ENCODE results near the gene HNF4A. TPM values are rescaled to one million over a fixed set of nuclear protein-coding genes. Genes with fewer than 3 reads are reported as not detected.

Gene HNF4A
- polyA plus RNA-seq, 3 donors = 50.4 to 53.0 (median 51.7) TPM

GRCh38 chr20:44448753-44449546 lies 93.5 kb downstream of the HNF4A start:
- no peak for DNase-seq (ENCODE audit: extremely low read depth in 1 of 11, low read depth in 9 of 11, low spot score in 4 of 11)

GRCh38 chr20:44449864-44450263 lies 94.4 kb downstream of the HNF4A start:
- no peak for DNase-seq (ENCODE audit: extremely low read depth in 1 of 11, low read depth in 9 of 11, low spot score in 4 of 11)

- no peak for DNase-seq (ENCODE audit: extremely low read depth in 1 of 11, low read depth in 9 of 11, low spot score in 4 of 11)
Measured at GRCh38 chr20:44450281-44450889, 94.9 kb downstream of the HNF4A start.

GRCh38 chr20:44450903-44451450 lies 95.5 kb downstream of the HNF4A start:
- DNase-seq (ENCODE audit: extremely low read depth in 1 of 11, low read depth in 9 of 11, low spot score in 4 of 11) = no peak

GRCh38 chr20:44454306-44454963 lies 98.9 kb downstream of the HNF4A start:
- DNase-seq (ENCODE audit: extremely low read depth in 1 of 11, low read depth in 9 of 11, low spot score in 4 of 11) = no peak

GRCh38 chr20:44455126-44455525 lies 99.6 kb downstream of the HNF4A start:
- no peak for DNase-seq (ENCODE audit: extremely low read depth in 1 of 11, low read depth in 9 of 11, low spot score in 4 of 11)

GRCh38 chr20:44456611-44457010 lies 101.1 kb downstream of the HNF4A start:
- no peak for DNase-seq (ENCODE audit: extremely low read depth in 1 of 11, low read depth in 9 of 11, low spot score in 4 of 11)

GRCh38 chr20:44457016-44457415 lies 101.5 kb downstream of the HNF4A start:
- no peak for DNase-seq (ENCODE audit: extremely low read depth in 1 of 11, low read depth in 9 of 11, low spot score in 4 of 11)

GRCh38 chr20:44459271-44459670 lies 103.8 kb downstream of the HNF4A start:
- no peak for DNase-seq (ENCODE audit: extremely low read depth in 1 of 11, low read depth in 9 of 11, low spot score in 4 of 11)

GRCh38 chr20:44460795-44461141 lies 105.3 kb downstream of the HNF4A start:
- no peak for DNase-seq (ENCODE audit: extremely low read depth in 1 of 11, low read depth in 9 of 11, low spot score in 4 of 11)

- no peak for DNase-seq (ENCODE audit: extremely low read depth in 1 of 11, low read depth in 9 of 11, low spot score in 4 of 11)
Measured at GRCh38 chr20:44461142-44461802, 105.8 kb downstream of the HNF4A start.

GRCh38 chr20:44461803-44462174 lies 106.3 kb downstream of the HNF4A start:
- no peak for DNase-seq (ENCODE audit: extremely low read depth in 1 of 11, low read depth in 9 of 11, low spot score in 4 of 11)

GRCh38 chr20:44463466-44463865 lies 108.0 kb downstream of the HNF4A start:
- DNase-seq (ENCODE audit: extremely low read depth in 1 of 11, low read depth in 9 of 11, low spot score in 4 of 11) = no peak

- no peak for DNase-seq (ENCODE audit: extremely low read depth in 1 of 11, low read depth in 9 of 11, low spot score in 4 of 11)
Measured at GRCh38 chr20:44464514-44464913, 109.0 kb downstream of the HNF4A start.

GRCh38 chr20:44465001-44465560 lies 109.6 kb downstream of the HNF4A start:
- no peak for DNase-seq (ENCODE audit: extremely low read depth in 1 of 11, low read depth in 9 of 11, low spot score in 4 of 11)

- DNase-seq (ENCODE audit: extremely low read depth in 1 of 11, low read depth in 9 of 11, low spot score in 4 of 11) = no peak
Measured at GRCh38 chr20:44467289-44467883, 111.9 kb downstream of the HNF4A start.

- DNase-seq (ENCODE audit: extremely low read depth in 1 of 11, low read depth in 9 of 11, low spot score in 4 of 11) = no peak
Measured at GRCh38 chr20:44468044-44468782, 112.7 kb downstream of the HNF4A start.

GRCh38 chr20:44470327-44470726 lies 114.8 kb downstream of the HNF4A start:
- DNase-seq (ENCODE audit: extremely low read depth in 1 of 11, low read depth in 9 of 11, low spot score in 4 of 11) = no peak

Data from renal cortex interstitium (tissue), 11 donors.